Kidney glomerular epithelial cell (primary cell): Measurements from ENCODE around the gene ADAMTS2.

ENCODE experiments used
- DNase-seq: peaks from one replicate; lab custom pipeline; 2025; lab: John Stamatoyannopoulos, UW

The ADAMTS2 gene

GRCh38 chr5:179266291-179267070 is 78.8 kb downstream of the ADAMTS2 start:
- DNase-seq = no peak

GRCh38 chr5:179265514-179266290 is 79.6 kb downstream of the ADAMTS2 start:
- DNase-seq = peak; percentile 90

GRCh38 chr5:179264783-179265513 is 80.3 kb downstream of the ADAMTS2 start:
- DNase-seq = no peak

GRCh38 chr5:179264053-179264782 is 81.0 kb downstream of the ADAMTS2 start:
- DNase-seq = no peak

- DNase-seq = no peak
Observed at GRCh38 chr5:179263391-179264052, 81.7 kb downstream of the ADAMTS2 start.

GRCh38 chr5:179262126-179262920 is 82.9 kb downstream of the ADAMTS2 start:
- no peak for DNase-seq

- no peak for DNase-seq
Observed at GRCh38 chr5:179261301-179262125, 83.7 kb downstream of the ADAMTS2 start.

GRCh38 chr5:179260324-179261070 is 84.8 kb downstream of the ADAMTS2 start:
- DNase-seq = no peak

GRCh38 chr5:179259731-179260323 is 85.4 kb downstream of the ADAMTS2 start:
- no peak for DNase-seq

GRCh38 chr5:179258922-179259730 is 86.1 kb downstream of the ADAMTS2 start:
- DNase-seq = peak; percentile 33

GRCh38 chr5:179258001-179258921 is 87.0 kb downstream of the ADAMTS2 start:
- DNase-seq = no peak

- DNase-seq = no peak
Observed at GRCh38 chr5:179257176-179257682, 88.0 kb downstream of the ADAMTS2 start.

- no peak for DNase-seq
Observed at GRCh38 chr5:179256328-179257175, 88.7 kb downstream of the ADAMTS2 start.

- DNase-seq = no peak
Observed at GRCh38 chr5:179255527-179256327, 89.5 kb downstream of the ADAMTS2 start.
